ENCODE measurements around the gene SIL1. TPM values are rescaled to one million over a fixed set of nuclear protein-coding genes. Genes with fewer than 3 reads are reported as not detected.

Gene SIL1
- total and polyA plus RNA-seq, 7 donors, result 7.8 to 60.8 (median 33.0) TPM

DNA sequence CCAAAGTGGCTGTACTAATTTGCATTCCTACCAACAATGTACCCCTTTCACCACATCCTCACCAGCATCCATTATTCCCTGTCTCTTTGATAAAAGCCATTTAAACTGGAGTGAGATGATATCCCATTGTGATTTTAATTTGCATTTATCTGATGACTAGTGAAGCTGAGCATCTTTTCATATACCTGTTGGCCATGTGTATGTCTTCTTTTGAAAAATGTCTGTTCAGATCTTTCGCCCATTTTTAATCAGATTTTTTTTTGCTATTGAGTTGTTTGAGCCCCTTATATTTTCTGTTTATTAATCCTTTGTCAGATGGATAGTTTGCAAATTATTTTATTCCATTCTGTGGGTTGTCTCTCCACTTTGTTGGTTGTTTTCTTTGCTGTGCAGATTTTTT, 202.0 kb downstream of the SIL1 start:
- Histone ChIP-seq H3K4me3 (no peak overlapping the region), H3K36me3 (no peaks in the 10 kb centered on the region), H3K9me3 (no peaks in the 10 kb centered on the region), H3K27ac (no peak overlapping the region), H3K27me3 (no peaks in the 10 kb centered on the region), H3K4me1 (no peaks in the 10 kb centered on the region)
- TF ChIP-seq EP300 (IDR thresholded peaks at IDR 0.05) (no peak), POLR2AphosphoS5 (IDR thresholded peaks at IDR 0.05) (no peak), POLR2A (IDR thresholded peaks at IDR 0.05) (no peak)
- TF ChIP-seq, protein P1, sequence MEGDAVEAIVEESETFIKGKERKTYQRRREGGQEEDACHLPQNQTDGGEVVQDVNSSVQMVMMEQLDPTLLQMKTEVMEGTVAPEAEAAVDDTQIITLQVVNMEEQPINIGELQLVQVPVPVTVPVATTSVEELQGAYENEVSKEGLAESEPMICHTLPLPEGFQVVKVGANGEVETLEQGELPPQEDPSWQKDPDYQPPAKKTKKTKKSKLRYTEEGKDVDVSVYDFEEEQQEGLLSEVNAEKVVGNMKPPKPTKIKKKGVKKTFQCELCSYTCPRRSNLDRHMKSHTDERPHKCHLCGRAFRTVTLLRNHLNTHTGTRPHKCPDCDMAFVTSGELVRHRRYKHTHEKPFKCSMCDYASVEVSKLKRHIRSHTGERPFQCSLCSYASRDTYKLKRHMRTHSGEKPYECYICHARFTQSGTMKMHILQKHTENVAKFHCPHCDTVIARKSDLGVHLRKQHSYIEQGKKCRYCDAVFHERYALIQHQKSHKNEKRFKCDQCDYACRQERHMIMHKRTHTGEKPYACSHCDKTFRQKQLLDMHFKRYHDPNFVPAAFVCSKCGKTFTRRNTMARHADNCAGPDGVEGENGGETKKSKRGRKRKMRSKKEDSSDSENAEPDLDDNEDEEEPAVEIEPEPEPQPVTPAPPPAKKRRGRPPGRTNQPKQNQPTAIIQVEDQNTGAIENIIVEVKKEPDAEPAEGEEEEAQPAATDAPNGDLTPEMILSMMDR (IDR thresholded peaks at IDR 0.05), result no peak
- intact Hi-C loops (cut with DNase I), result no loop called here
- WGBS, 2 donors, result 98 to 100% methylated on average over 1 of the region's 1 CpG
- DNase-seq, result no peak

DNA sequence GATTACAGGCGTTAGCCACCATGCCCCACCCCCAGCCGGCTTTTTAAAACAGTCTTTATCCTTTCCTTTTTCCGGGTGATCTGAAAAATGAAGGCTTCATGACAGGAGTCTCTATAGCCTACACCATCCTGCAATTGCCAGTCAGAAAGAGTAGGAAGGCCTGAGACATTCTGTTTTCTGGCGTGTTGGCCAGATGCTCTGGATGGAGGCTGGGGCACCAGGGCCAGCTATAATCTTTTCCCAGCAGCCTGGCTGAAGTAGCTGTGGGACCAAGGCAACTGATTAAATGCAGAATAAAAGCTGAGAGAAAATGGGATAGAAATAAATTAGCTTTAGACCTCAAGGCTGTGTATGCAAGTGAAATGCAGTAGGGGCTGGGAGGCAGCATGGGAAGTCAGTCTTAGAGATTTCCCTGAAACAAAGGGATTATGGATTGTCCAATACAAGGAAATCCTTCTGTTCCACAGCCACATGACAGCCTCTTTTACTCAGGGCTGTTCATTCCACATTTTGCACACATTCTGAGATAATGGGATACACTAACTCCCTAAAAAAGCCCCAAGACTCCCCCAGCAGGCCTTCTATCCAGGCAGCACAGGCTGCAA, 207.1 kb downstream of the SIL1 start:
- Histone ChIP-seq H3K9me3 (no peaks in the 10 kb centered on the region), H3K27ac (no peak overlapping the region), H3K4me1 (no peaks in the 10 kb centered on the region), H3K27me3 (no peaks in the 10 kb centered on the region), H3K36me3 (no peaks in the 10 kb centered on the region), H3K4me3 (no peak overlapping the region)
- TF ChIP-seq, protein P1 (IDR thresholded peaks at IDR 0.05), result no peak
- TF ChIP-seq POLR2A (IDR thresholded peaks at IDR 0.05), result no peak
- TF ChIP-seq POLR2AphosphoS5 (IDR thresholded peaks at IDR 0.05), result no peak
- TF ChIP-seq EP300 (IDR thresholded peaks at IDR 0.05), result no peak
- WGBS, 2 donors, result 96% methylated on average over 4 of the region's 4 CpGs
- DNase-seq, result no peak
- intact Hi-C loops (cut with DNase I), result no loop called here

DNA sequence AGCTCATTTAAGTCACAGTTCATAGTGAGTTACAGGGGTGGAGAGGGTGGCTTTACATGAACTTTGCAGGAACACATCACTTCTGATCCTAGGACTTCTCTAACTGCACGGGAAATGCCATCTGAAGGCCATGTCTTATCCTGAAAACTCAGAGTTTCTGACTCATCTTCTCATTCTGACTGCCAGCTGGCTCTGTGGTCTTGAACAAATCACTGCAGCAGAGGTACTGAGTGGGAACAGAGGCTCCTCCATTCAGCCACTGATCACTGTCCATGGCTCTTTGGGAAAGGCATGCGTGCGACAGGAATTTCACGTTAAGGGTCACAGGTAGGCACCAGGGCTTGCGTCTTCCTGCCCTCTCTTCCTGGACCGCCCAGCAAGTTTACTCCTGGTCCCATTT, 208.4 kb downstream of the SIL1 start:
- TF ChIP-seq POLR2AphosphoS5 (IDR thresholded peaks at IDR 0.05) (no peak), POLR2A (IDR thresholded peaks at IDR 0.05) (no peak), EP300 (IDR thresholded peaks at IDR 0.05) (no peak)
- TF ChIP-seq, protein P1 (IDR thresholded peaks at IDR 0.05), result no peak
- Histone ChIP-seq H3K4me1 (no peaks in the 10 kb centered on the region), H3K9me3 (no peaks in the 10 kb centered on the region), H3K27ac (no peak overlapping the region), H3K36me3 (no peaks in the 10 kb centered on the region), H3K4me3 (no peak overlapping the region), H3K27me3 (no peaks in the 10 kb centered on the region)
- DNase-seq, result no peak
- intact Hi-C loops (cut with DNase I), result no loop called here
- WGBS, 2 donors, result 96 to 97% methylated on average over 6 of the region's 6 CpGs

DNA sequence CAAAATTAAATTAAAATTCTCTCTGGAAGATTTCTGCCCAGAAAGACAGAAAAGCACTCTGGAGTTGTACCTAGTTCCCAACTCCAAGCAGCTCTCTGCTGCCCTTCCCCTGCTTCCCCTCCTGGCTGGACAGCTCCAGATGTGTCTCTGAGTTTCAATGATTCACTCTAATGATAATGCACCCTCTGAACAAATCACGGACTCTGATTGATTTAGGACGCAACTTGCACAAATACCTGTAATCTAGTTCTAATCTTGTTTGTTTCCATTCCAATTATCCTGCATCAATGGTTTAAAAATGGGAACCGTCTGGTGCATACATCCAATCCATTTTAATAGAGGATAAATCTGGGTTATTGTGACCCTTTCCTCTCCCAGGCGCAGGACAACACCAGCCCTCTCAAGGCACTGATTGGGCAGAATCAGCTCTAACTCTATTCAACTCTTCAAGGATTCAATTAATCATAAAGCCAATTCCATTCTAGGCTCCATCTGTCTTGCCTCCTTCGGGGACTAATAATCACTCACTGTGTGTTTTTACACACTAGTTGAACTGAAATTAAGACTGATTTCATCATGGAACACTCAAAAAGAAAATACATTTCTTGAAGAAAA, 211.9 kb downstream of the SIL1 start:
- DNase-seq, result no peak
- H3K36me3 ChIP-seq, result no peaks in the 10 kb centered on the region
- 95 to 97% methylated on average over 5 of the region's 5 CpGs for WGBS, 2 donors
- H3K27ac ChIP-seq, result no peak overlapping the region
- intact Hi-C loops (cut with DNase I), result no loop called here
- H3K9me3 ChIP-seq, result no peaks in the 10 kb centered on the region
- H3K4me3 ChIP-seq, result no peak overlapping the region
- no peaks in the 10 kb centered on the region for H3K27me3 ChIP-seq
- TF ChIP-seq EP300 (IDR thresholded peaks at IDR 0.05) (no peak), POLR2AphosphoS5 (IDR thresholded peaks at IDR 0.05) (no peak), POLR2A (IDR thresholded peaks at IDR 0.05) (no peak)
- TF ChIP-seq, protein P1 (IDR thresholded peaks at IDR 0.05), result no peak
- H3K4me1 ChIP-seq, result peaks cover 0 to 7% (median 0%) of the 10 kb centered on the region in 4 donors
